Vagina (tissue), 2 donors: ENCODE data around the gene RUNX2. TPM values are rescaled to one million over a fixed set of nuclear protein-coding genes. Genes with fewer than 3 reads are reported as not detected.

ENCODE experiments used
- DNase-seq, 2 donors: peaks; one replicate each; pipeline ENCODE4 v3.0.0-alpha.2; 2017; ENCODE audit errors: extremely low spot score in 2 of 2
- H3K27ac ChIP-seq: fragments of 200-600 bp; sonication (generic); one replicate; pipeline ENCODE4 v1.5.1; 2019
- H3K27me3 ChIP-seq: fragments of 200-600 bp; sonication (generic); one replicate; pipeline ENCODE4 v1.5.1; 2019
- H3K36me3 ChIP-seq, 2 donors: fragments of 200-600 bp; sonication (generic); one replicate each; pipeline ENCODE4 v1.5.1; 2017 to 2019
- H3K4me1 ChIP-seq: fragments of 200-600 bp; sonication (generic); one replicate; pipeline ENCODE4 v1.5.1; 2019
- H3K4me3 ChIP-seq, 2 donors: fragments of 200-600 bp; sonication (generic); 1 replicate in 1 of 2; 2 replicates in 1 of 2; pipeline ENCODE4 v1.5.1; 2016 to 2019
- H3K9me3 ChIP-seq: fragments of 200-600 bp; sonication (generic); one replicate; pipeline ENCODE4 v1.5.1; 2019
- POLR2A ChIP-seq, 2 donors: fragments of 450-650 bp; IDR thresholded peaks; one replicate each; pipeline ENCODE4 v1.6.1; 2017; ENCODE audit warnings: antibody characterized with exemption in 2 of 2, mild to moderate bottlenecking in 2 of 2, moderate library complexity in 2 of 2
- POLR2AphosphoS5 ChIP-seq, 2 donors: sonication (generic); formaldehyde crosslinking; IDR thresholded peaks; one replicate each; pipeline ENCODE4 v1.9.0; 2017; ENCODE audit warnings: antibody characterized with exemption in 2 of 2, mild to moderate bottlenecking in 2 of 2, low read depth in 1 of 2; ENCODE audit not compliant: insufficient read depth in 1 of 2
- intact Hi-C: fragments of 100-400 bp; cut with DNase I; formaldehyde crosslinking; loops from one replicate; pipeline ENCODE4 v1.15.1; 2023
- total RNA-seq: library from RNA; depleted of rRNA; stranded (reverse); fragments of >200 nt; gene quantifications from one replicate; pipeline ENCODE4 v1.2.3, GENCODE V29; 2016
- TF ChIP-seq, protein P1 (sequence below), 3 experiments: fragments of 450-650 bp in 2 of 3; fragments of 200-600 bp in 1 of 3; sonication (generic) in 1 of 3; IDR thresholded peaks; one replicate each; pipeline ENCODE4 v1.5.1; 2017 to 2019; ENCODE audit warnings: antibody characterized with exemption in 3 of 3, mild to moderate bottlenecking in 2 of 3, moderate library complexity in 2 of 3

Gene RUNX2
- total RNA-seq, 1 donor from 2014 or later: 13.0 TPM

DNA sequence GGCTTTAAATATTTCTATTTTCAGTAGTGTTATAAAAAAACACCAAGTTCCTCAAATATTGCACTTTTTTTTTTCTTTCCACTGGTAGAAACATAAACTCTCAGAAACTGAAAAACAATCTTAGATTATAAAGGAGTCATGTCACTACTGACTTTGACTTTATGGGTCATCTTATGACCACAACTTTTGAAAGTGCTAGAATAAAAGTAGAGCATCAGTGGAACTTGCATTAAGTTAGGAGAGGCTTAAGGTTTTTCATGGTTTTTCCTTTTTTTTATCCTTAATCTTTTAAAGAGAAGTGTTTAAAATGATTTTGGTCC is 106.2 kb downstream of the RUNX2 start:
- DNase-seq: no peak
- Histone ChIP-seq H3K27ac (no peak overlapping the region), H3K4me3 (no peak overlapping the region), H3K9me3 (no peaks in the 10 kb centered on the region), H3K36me3 (no peaks in the 10 kb centered on the region), H3K4me1 (peaks cover 37% of the 10 kb centered on the region), H3K27me3 (no peaks in the 10 kb centered on the region)
- intact Hi-C loops: no loop called here
- TF ChIP-seq, protein P1, sequence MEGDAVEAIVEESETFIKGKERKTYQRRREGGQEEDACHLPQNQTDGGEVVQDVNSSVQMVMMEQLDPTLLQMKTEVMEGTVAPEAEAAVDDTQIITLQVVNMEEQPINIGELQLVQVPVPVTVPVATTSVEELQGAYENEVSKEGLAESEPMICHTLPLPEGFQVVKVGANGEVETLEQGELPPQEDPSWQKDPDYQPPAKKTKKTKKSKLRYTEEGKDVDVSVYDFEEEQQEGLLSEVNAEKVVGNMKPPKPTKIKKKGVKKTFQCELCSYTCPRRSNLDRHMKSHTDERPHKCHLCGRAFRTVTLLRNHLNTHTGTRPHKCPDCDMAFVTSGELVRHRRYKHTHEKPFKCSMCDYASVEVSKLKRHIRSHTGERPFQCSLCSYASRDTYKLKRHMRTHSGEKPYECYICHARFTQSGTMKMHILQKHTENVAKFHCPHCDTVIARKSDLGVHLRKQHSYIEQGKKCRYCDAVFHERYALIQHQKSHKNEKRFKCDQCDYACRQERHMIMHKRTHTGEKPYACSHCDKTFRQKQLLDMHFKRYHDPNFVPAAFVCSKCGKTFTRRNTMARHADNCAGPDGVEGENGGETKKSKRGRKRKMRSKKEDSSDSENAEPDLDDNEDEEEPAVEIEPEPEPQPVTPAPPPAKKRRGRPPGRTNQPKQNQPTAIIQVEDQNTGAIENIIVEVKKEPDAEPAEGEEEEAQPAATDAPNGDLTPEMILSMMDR (IDR thresholded peaks at IDR 0.05): no peak
- no peak for TF ChIP-seq POLR2A (IDR thresholded peaks at IDR 0.05)
- TF ChIP-seq POLR2AphosphoS5 (IDR thresholded peaks at IDR 0.05; ENCODE audit: insufficient read depth in 1 of 2, low read depth in 1 of 2): no peak

DNA sequence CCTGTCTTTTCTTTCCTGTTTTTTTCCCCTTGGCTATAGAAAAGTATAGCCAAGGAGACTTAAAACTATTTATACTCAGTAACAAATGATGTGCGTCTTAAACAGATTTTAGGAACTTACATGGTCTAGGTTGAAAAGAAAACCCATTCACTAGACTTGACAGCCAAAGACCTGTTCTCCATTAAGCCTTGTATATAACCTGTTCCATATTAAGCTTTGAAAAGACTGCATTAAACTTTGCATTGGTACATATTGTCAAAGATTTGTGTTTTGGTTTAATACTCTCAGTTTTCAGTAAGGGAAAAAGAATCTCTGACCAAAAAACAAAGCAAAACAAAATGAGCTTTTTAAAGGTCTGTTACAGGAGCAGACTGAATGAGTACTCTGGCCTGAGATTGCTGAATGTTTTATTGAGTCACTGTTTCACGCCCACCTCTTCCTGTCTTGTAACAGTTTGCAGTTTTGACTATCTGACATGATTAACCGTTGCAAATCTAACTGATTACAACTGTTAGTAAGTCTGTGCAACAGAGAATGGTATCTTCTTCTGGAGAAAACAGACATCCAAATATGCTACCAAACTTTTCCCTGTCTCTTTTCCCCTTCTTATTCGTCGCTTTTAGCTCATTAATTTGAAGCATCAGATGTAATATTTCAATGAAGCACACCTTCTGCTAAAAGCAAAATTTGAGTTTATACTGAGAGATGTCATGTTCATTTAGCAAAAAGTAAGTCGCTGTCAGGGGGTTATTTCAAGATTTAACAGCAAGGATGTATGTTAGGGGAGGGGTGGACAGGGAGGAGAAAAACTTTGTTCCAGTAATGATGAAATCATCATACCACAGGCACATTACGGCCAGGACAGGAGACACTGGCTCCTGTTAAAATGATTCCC is 108.7 kb downstream of the RUNX2 start:
- Histone ChIP-seq H3K36me3 (no peaks in the 10 kb centered on the region), H3K9me3 (no peaks in the 10 kb centered on the region), H3K4me1 (peaks cover 42% of the 10 kb centered on the region), H3K27me3 (no peaks in the 10 kb centered on the region), H3K27ac (peak overlapping the region; percentile 9), H3K4me3 (no peak overlapping the region)
- intact Hi-C loops: no loop called here
- TF ChIP-seq POLR2AphosphoS5 (IDR thresholded peaks at IDR 0.05; ENCODE audit: insufficient read depth in 1 of 2, low read depth in 1 of 2) (peak in 1 of 2 donors; percentile 11), POLR2A (IDR thresholded peaks at IDR 0.05) (no peak)
- TF ChIP-seq, protein P1 (IDR thresholded peaks at IDR 0.05): no peak
- DNase-seq: no peak

GRCh38 chr6:45437439-45437815 is 109.3 kb downstream of the RUNX2 start:
- no peaks in the 10 kb centered on the region for H3K36me3 ChIP-seq
- no peak for DNase-seq
- H3K27ac ChIP-seq: peak overlapping the region; percentile 1
- no peak for TF ChIP-seq POLR2A (IDR thresholded peaks at IDR 0.05)
- TF ChIP-seq, protein P1 (IDR thresholded peaks at IDR 0.05): no peak
- TF ChIP-seq POLR2AphosphoS5 (IDR thresholded peaks at IDR 0.05; ENCODE audit: insufficient read depth in 1 of 2, low read depth in 1 of 2): no peak
- H3K27me3 ChIP-seq: no peaks in the 10 kb centered on the region
- peaks cover 43% of the 10 kb centered on the region for H3K4me1 ChIP-seq
- H3K4me3 ChIP-seq: no peak overlapping the region
- no peaks in the 10 kb centered on the region for H3K9me3 ChIP-seq
- intact Hi-C loops: no loop called here

DNA sequence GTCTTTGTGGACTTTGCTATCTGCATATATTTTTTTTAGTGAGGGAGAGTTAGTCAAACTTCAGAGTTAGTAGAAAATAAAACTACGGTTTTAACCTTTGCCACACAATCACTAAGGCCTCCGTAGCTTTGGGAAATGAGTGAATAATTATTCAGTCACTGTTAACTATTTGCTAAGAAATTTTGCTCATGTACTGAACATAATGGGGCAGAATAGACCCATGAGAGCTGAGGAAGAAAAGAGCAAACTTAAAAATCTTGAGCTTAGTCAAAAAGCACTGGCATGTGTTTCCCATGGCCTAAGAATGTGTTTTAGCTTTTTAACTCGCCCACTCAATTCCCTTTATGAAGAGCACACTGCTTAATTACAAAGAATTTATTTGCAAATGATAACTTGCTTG is 110.0 kb downstream of the RUNX2 start:
- intact Hi-C loops: no loop called here
- no peak overlapping the region for H3K4me3 ChIP-seq
- TF ChIP-seq, protein P1 (IDR thresholded peaks at IDR 0.05): no peak

GRCh38 chr6:45438849-45439406 is 110.8 kb downstream of the RUNX2 start:
- Histone ChIP-seq H3K4me1 (peaks cover 30% of the 10 kb centered on the region), H3K27ac (no peak overlapping the region), H3K27me3 (no peaks in the 10 kb centered on the region), H3K36me3 (no peaks in the 10 kb centered on the region), H3K4me3 (no peak overlapping the region), H3K9me3 (no peaks in the 10 kb centered on the region)
- TF ChIP-seq POLR2AphosphoS5 (IDR thresholded peaks at IDR 0.05; ENCODE audit: insufficient read depth in 1 of 2, low read depth in 1 of 2): no peak
- TF ChIP-seq POLR2A (IDR thresholded peaks at IDR 0.05): no peak
- TF ChIP-seq, protein P1 (IDR thresholded peaks at IDR 0.05): no peak
- intact Hi-C loops: no loop called here
- no peak for DNase-seq

More for the DNA sequence above, 110.0 kb downstream of the RUNX2 start:
- no peaks in the 10 kb centered on the region for H3K36me3 ChIP-seq
- peaks cover 38% of the 10 kb centered on the region for H3K4me1 ChIP-seq
- H3K9me3 ChIP-seq: no peaks in the 10 kb centered on the region
- no peaks in the 10 kb centered on the region for H3K27me3 ChIP-seq
- DNase-seq: no peak
- H3K27ac ChIP-seq: no peak overlapping the region
